HL-60 (cell line): Measurements from ENCODE around the gene INCENP.

Experiments used
- DNase-seq, 2 experiments: peaks; one replicate each; pipeline ENCODE4 v3.0.0-alpha.2; 2010 to 2020; ENCODE audit warnings: low read depth in 1 of 2, low spot score in 1 of 2
- H3K27ac ChIP-seq: fragments of 250-450 bp; sonication (Bioruptor Pico); replicated peaks from 2 replicates; pipeline ENCODE4 v1.5.1; 2020; ENCODE audit warnings: mild to moderate bottlenecking, moderate library complexity
- H3K27me3 ChIP-seq: fragments of 250-450 bp; sonication (Bioruptor Pico); 2 replicates; pipeline ENCODE4 v1.5.1; 2021; ENCODE audit warnings: mild to moderate bottlenecking, moderate library complexity; ENCODE audit not compliant: insufficient read depth, poor library complexity, severe bottlenecking
- H3K4me3 ChIP-seq: replicated peaks from 2 replicates; pipeline ENCODE4 v1.5.1; 2011; ENCODE audit warnings: mild to moderate bottlenecking, control low read depth, low read length; ENCODE audit not compliant: insufficient read depth
- GABPA ChIP-seq: IDR thresholded peaks from 2 replicates; pipeline ENCODE4 v1.6.1; 2012; ENCODE audit warnings: low read depth
- POLR2AphosphoS5 ChIP-seq: IDR thresholded peaks from 2 replicates; pipeline ENCODE4 v1.6.1; 2012; ENCODE audit warnings: low read depth
- REST ChIP-seq: IDR thresholded peaks from 2 replicates; pipeline ENCODE4 v1.6.1; 2012; ENCODE audit warnings: low read depth; ENCODE audit not compliant: insufficient replicate concordance
- SPI1 ChIP-seq: IDR thresholded peaks from 2 replicates; pipeline ENCODE4 v1.6.1; 2012; ENCODE audit warnings: low read depth, mild to moderate bottlenecking, borderline replicate concordance
- TF ChIP-seq, protein P1 (sequence below): IDR thresholded peaks from one replicate; pipeline ENCODE4 v1.5.1; 2011; ENCODE audit warnings: low read length, control low read depth, inconsistent platforms; ENCODE audit not compliant: insufficient read depth

Gene INCENP

DNA sequence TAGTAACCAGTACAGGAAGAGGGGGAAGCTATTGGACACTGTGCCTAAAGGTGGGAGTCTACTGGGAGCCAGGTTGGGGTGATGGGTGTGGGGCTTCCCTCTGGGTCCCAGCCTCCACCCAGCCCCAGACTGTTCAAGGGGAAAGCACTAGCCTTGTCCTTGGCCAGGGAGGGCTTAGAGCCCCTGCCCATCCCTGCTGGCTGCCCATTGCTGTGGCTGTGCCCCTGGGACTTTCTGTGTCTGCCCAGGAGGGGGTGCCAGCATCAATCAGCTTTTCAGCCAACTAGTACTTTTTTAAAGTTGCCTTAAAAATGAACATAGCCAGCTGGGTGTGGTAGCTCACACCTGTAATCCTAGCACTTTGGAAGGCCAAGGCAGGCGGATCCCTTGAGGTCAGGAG, 19.9 kb downstream of the INCENP start:
- no peak overlapping the region for H3K4me3 ChIP-seq
- DNase-seq = no peak
- H3K27ac ChIP-seq = no peak overlapping the region

GRCh38 chr11:62144641-62145255, 20.9 kb downstream of the INCENP start:
- DNase-seq = no peak
- Histone ChIP-seq H3K27ac (no peak overlapping the region), H3K4me3 (no peak overlapping the region), H3K27me3 (no peaks in the 10 kb centered on the region)
- no peak for TF ChIP-seq POLR2AphosphoS5
- TF ChIP-seq, protein P1, sequence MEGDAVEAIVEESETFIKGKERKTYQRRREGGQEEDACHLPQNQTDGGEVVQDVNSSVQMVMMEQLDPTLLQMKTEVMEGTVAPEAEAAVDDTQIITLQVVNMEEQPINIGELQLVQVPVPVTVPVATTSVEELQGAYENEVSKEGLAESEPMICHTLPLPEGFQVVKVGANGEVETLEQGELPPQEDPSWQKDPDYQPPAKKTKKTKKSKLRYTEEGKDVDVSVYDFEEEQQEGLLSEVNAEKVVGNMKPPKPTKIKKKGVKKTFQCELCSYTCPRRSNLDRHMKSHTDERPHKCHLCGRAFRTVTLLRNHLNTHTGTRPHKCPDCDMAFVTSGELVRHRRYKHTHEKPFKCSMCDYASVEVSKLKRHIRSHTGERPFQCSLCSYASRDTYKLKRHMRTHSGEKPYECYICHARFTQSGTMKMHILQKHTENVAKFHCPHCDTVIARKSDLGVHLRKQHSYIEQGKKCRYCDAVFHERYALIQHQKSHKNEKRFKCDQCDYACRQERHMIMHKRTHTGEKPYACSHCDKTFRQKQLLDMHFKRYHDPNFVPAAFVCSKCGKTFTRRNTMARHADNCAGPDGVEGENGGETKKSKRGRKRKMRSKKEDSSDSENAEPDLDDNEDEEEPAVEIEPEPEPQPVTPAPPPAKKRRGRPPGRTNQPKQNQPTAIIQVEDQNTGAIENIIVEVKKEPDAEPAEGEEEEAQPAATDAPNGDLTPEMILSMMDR = no peak
- TF ChIP-seq GABPA = no peak
- no peak for TF ChIP-seq REST
- no peak for TF ChIP-seq SPI1

More for the DNA sequence above, 19.9 kb downstream of the INCENP start:
- TF ChIP-seq SPI1 (no peak), REST (no peak), POLR2AphosphoS5 (no peak), GABPA (no peak)
- TF ChIP-seq, protein P1 = no peak
- no peaks in the 10 kb centered on the region for H3K27me3 ChIP-seq

GRCh38 chr11:62145261-62145871, 21.6 kb downstream of the INCENP start:
- TF ChIP-seq REST (no peak), GABPA (no peak), SPI1 (no peak), POLR2AphosphoS5 (no peak)
- TF ChIP-seq, protein P1 = no peak
- no peak overlapping the region for H3K27ac ChIP-seq
- no peak overlapping the region for H3K4me3 ChIP-seq
- DNase-seq = no peak
- H3K27me3 ChIP-seq = no peaks in the 10 kb centered on the region
